Right cardiac atrium (tissue), 5 donors: Measurements from ENCODE around the gene SYT14. TPM values are rescaled to one million over a fixed set of nuclear protein-coding genes. Genes with fewer than 3 reads are reported as not detected.
"Not testable (repeated sequence)": the region's sequence is repeated elsewhere in the genome, so short reads cannot be mapped to it uniquely, and the experiment has no call there.

Source experiments
- ATAC-seq, 2 donors: fragments of 200-7000 bp; cut with Tn5 transposase; one replicate each; pipeline versions ENCODE4 v1.8.0 to v1.9.1; 2020; ENCODE audit warnings: moderate library complexity in 2 of 2, mild to moderate bottlenecking in 1 of 2
- DNase-seq, 3 donors: peaks; one replicate each; pipeline ENCODE4 v3.0.0-alpha.2; 2020
- H3K27ac ChIP-seq: one replicate; pipeline ENCODE4 v1.5.1; 2013; ENCODE audit warnings: mild to moderate bottlenecking, low read length, control low read depth, moderate library complexity
- H3K27me3 ChIP-seq: one replicate; pipeline ENCODE4 v1.6.1; 2013; ENCODE audit not compliant: control insufficient read depth, insufficient read depth
- H3K4me1 ChIP-seq: one replicate; pipeline ENCODE4 v1.6.1; 2013; ENCODE audit warnings: low read length; ENCODE audit not compliant: control insufficient read depth, insufficient read depth
- H3K4me3 ChIP-seq: one replicate; pipeline ENCODE4 v1.5.1; 2013; ENCODE audit warnings: low read length, control low read depth
- H3K9me3 ChIP-seq: one replicate; pipeline ENCODE4 v1.6.1; 2013; ENCODE audit warnings: low read length; ENCODE audit not compliant: control insufficient read depth
- WGBS: extraction: QIAGEN DNeasy Blood & Tissue Kit; methylation state at CpG from one replicate; pipeline ENCODE4 v1.1.7; 2013; 5-methylcytosine and 5-hydroxymethylcytosine counted together
- intact Hi-C, 4 donors: fragments of 100-400 bp; cut with DNase I; formaldehyde crosslinking; loops; one replicate each; pipeline versions ENCODE4 v1.11.0 to v1.14.0; 2022 to 2023
- long read RNA-seq, 4 donors: library from polyadenylated mRNA; unstranded; transcript quantifications; one replicate each; pipeline ENCODE4 v2.0.0, GENCODE V29; 2020 to 2021
- polyA plus RNA-seq: library from polyadenylated mRNA; stranded (reverse); fragments of 200-250 nt; gene quantifications from one replicate; pipeline ENCODE4 v1.2.3, GENCODE V29; 2013
- total RNA-seq, 4 donors: library from RNA; stranded (reverse); fragmentation: NEBNext Ultra II Directional; extraction: Animal tissue kit (Norgen Biotek cat#: 25700); gene quantifications; one replicate each; pipeline ENCODE4 v1.2.1, GENCODE V29; 2021
- donor health status: healthy with polysubstance abuse.
- donor health status: DM: no; HTN: yes; CAD: no.
- donor health status: DM: no; HTN: no; CAD: no.
- donor health status: DM: no; HTN: yes; CAD: no; lungs with severe emphysema.
- donor health status: DM: yes; HTN: yes; CAD: no.

Gene SYT14
- total RNA-seq (under 1 TPM in 1 of 4 donors, not detected in 3; 0.09 TPM), polyA plus RNA-seq (under 0.01 TPM)
- long read RNA-seq, donor 1 = 0 reads
- long read RNA-seq, donor 2 = 0 reads
- long read RNA-seq, donor 3 = 0 reads
- long read RNA-seq, donor 4 = 0 reads

DNA sequence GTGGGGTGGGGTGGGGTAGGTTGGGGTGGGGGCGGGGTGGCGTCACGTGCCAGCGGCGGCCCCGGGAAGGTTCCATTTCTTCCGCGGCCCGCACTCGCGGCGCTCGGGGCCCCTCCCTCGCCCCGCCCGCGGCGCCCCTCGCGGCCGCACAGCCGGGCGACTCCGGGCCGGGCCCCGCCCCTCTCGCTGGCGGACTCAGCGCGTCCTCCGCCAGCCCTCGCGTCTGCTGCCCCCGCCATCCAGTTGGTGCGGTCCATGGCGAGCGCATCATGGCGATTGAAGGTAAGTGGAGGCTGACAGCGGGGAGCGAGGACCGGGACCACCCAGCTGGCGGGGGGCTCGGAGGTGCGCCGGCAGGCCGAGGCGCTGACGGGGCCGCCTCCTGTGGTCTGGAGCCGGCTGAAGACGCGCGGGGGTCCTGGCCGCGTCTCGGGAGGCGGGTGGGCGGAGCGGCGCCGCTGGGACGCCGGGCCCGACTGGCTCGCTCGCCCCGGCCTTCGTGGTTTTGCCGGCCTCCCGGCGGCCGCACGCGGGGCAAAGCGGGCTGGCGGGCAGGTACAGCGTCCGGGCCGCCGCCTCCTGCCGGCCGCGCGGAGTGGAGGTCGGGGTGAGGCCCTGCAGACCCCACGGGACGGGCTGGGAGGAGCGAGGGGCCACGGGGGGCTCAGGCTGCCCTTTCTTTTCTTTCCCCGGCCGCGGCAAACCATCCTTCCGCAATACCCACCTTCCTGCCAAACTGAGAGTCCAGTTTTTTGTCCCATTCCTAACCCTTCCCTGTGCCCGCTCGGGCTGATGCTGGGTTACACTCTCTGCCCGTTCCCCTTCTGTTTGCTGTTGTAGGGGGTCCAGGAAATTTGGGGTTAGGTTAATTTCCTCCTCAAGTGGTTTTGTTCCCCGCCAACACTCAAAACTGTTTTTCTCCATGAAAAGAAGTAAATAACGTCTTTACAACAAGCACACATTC is at the start of gene SYT14:
Gene SYT14 (plus strand): TSS at position 222 of the 964 bp plus-strand sequence. CDS start 48 bp downstream, at position 270.
- intact Hi-C loops = no loop called here
- no peak within 1 kb of the TSS for H3K27ac ChIP-seq
- no peaks in the 10 kb centered on the region for H3K9me3 ChIP-seq
- DNase-seq (peak in 2 of 3 donors; percentile 13 to 38), ATAC-seq (peak in 1 of 2 donors; percentile 47)
- WGBS = 2% methylated on average over 96 of the region's 98 CpGs
- H3K27me3 ChIP-seq = peaks cover 2% of the 10 kb centered on the region
- H3K4me1 ChIP-seq = no peaks in the 10 kb centered on the region
- peak within 1 kb of the TSS; percentile 33 for H3K4me3 ChIP-seq

DNA sequence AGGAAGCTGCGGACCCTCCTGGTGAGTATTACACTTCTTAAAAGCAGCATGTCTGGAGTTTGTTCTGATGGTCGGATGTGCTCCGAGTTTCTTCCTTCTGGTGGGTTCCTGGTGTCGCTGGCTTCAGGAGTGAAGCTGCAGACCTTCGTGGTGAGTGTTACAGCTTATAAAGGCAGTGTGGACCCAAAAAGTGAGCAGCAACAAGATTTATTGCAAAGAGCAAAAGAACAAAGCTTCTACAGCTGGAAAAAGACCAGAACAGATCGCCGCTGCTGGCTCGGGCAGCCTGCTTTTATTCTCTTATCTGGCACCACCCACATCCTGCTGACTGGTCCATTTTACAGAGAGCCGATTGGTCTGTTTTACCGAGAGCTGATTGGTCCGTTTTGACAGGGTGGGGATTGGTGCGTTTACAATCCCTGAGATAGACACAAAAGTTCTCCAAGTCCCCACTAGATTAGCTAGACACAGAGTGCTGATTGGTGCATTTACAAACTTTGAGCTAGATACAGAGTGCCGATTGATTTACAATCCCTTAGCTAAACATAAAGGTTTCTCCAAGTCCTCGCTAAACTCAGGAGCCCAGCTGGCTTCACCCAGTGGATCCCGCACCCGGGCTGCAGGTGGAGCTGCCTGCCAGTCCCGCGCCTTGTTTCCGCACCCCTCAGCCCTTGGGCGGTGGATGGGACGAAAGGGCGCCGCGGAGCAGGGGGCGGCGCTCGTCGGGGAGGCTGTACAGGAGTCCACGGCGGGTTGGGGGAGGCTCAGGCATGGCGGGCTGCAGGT is 49.5 kb upstream of the SYT14 start:
- H3K27me3 ChIP-seq, intact Hi-C loops, DNase-seq, H3K9me3 ChIP-seq, H3K4me1 ChIP-seq, ATAC-seq, H3K27ac ChIP-seq, H3K4me3 ChIP-seq: not testable (repeated sequence)
- 87% methylated on average over 31 of the region's 31 CpGs for WGBS

DNA sequence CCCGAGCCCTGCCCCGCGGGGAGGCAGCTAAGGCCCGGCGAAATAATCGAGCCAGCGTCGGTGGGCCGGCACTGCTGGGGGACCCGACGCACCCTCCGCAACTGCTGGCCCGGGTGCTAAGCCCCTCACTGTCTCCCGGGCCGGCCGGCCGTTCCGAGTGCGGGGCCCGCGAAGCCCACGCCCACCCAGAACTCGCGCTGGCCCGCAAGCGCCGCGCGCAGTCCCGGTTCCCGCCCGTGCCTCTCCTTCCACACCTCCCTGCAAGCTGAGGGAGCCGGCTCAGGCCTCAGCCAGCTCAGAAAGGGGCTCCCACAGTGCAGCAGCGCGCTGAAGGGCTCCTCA is 49.0 kb upstream of the SYT14 start:
- Histone ChIP-seq H3K27ac (no peak overlapping the region), H3K4me1 (no peaks in the 10 kb centered on the region), H3K4me3 (no peak overlapping the region), H3K27me3 (no peaks in the 10 kb centered on the region), H3K9me3 (peaks cover 4% of the 10 kb centered on the region)
- ATAC-seq (no peak), DNase-seq (peak in 1 of 3 donors; percentile 22)
- WGBS = 89% methylated on average over 35 of the region's 35 CpGs
- intact Hi-C loops = no loop called here

DNA sequence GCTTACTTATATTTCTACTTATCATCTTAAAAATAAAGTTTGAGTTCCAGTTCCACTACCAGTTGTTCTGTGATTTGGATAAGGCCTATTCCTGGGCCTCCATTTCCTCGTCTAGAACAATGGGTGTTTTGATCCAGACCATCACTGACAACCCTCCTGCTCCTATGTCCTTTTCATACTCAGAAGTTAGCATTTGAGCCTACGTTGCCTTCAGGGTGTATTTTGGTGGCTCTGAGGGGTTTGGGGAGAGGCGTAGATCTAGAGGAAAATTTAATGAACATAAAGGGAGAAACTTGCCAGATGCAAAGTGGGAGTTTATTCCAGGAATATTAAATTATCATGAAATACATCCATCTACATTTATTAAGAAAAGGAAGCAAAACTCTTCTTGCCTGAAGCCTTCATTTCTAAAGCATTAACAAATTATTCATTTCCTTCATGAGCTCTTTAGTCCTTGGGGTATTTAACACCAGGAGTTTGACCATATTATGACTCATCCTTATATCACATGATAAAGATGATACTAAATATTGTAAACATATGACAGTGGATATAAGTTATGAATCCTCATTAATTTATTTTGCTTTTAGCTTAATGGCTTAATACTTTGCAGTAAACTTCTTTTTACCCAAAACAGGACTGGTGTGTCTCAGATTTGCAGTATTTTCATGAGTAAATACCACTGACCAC is 47.2 kb upstream of the SYT14 start:
- H3K9me3 ChIP-seq = peaks cover 5% of the 10 kb centered on the region
- H3K4me1 ChIP-seq = no peaks in the 10 kb centered on the region
- no peak for ATAC-seq
- 56% methylated on average over 3 of the region's 3 CpGs for WGBS
- H3K27me3 ChIP-seq = no peaks in the 10 kb centered on the region
- H3K27ac ChIP-seq = no peak overlapping the region
- no peak for DNase-seq
- H3K4me3 ChIP-seq = no peak overlapping the region
- intact Hi-C loops = no loop called here

DNA sequence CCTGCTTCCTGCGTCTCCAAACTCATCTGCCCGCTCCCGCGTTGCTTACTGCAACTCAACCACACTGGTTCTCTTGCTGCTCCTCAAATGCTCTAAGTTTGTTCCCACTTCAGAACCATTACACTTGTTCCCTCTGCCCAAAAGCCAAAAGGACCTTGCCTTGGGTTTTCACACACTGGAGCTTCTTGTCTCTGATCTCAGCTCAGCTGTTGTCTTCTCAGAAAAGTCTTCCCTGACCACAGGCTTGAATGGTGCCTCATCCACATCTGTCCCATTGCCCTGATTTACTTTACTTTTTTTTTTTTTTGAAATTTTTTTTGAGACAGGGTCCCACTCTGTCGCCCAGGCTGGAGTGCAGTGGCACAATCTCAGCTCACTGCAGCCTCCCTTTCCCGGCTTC is 44.3 kb upstream of the SYT14 start:
- DNase-seq (no peak), ATAC-seq (no peak)
- intact Hi-C loops = no loop called here
- H3K9me3 ChIP-seq = peaks cover 5% of the 10 kb centered on the region
- H3K4me1 ChIP-seq = no peaks in the 10 kb centered on the region
- no peaks in the 10 kb centered on the region for H3K27me3 ChIP-seq
- H3K4me3 ChIP-seq = no peak overlapping the region
- H3K27ac ChIP-seq = no peak overlapping the region
- 91% methylated on average over 6 of the region's 6 CpGs for WGBS

DNA sequence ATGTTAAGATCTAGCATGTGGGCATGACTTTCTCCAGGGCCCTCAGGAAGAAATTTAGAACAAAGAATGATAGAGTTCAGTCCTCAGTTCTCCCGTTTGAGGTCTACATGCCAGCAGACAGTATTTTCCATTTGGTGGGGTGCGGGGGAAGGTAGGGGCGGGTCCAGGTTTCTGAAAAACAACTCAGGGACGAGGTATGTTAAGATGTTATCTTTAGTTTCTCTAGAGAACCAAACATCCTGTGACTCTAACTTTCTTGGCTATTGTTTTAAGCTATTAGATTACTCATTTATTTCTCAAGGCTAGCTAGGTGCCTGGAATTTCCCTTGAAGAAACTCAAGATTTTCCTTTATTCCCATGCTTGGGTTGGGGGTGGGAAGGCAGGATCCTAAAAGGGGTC is 42.3 kb upstream of the SYT14 start:
- 56% methylated on average over 4 of the region's 4 CpGs for WGBS
- ATAC-seq (no peak), DNase-seq (no peak)
- Histone ChIP-seq H3K27me3 (no peaks in the 10 kb centered on the region), H3K27ac (no peak overlapping the region), H3K4me3 (no peak overlapping the region), H3K4me1 (no peaks in the 10 kb centered on the region), H3K9me3 (peaks cover 5% of the 10 kb centered on the region)
- intact Hi-C loops = no loop called here

DNA sequence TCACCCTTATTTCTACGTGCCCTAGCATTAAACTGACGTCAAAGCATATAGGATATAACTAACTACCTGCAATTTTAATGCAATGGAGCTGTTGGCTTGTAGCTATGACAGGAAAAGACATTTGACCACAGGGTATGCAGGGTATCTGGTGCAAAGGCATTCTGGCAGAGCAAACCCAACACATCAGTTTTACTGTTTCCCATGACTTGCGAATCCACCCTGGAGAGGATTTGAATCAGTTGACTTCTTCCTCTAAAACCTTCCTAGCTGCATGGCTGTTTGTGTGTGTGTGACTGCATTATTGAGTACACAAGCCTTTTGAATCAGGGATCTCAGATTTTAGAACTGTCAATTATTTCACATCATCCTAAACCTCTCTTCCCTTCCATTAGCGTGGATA is 41.7 kb upstream of the SYT14 start:
- ATAC-seq = no peak
- DNase-seq = no peak
- Histone ChIP-seq H3K9me3 (peaks cover 5% of the 10 kb centered on the region), H3K27ac (no peak overlapping the region), H3K27me3 (no peaks in the 10 kb centered on the region), H3K4me3 (no peak overlapping the region), H3K4me1 (no peaks in the 10 kb centered on the region)
- intact Hi-C loops = no loop called here
- 85% methylated on average over 4 of the region's 4 CpGs for WGBS

DNA sequence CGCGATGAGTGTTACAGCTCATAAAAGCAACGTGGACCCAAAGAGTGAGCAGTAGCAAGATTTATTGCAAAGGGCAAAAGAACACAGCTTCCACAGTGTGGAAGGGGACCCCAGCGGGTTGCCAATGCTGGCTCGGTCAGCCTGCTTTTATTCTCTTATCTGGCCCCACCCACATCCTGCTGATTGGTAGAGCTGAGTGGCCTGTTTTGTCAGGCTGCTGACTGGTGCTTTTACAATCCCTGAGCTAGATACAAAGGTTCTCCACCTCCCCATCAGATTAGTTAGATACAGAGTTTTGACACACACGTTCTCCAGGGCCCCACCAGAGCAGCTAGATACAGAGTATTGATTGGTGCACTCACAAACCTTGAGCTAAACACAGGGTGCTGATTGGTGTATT is 39.7 kb upstream of the SYT14 start:
- H3K4me1 ChIP-seq, H3K27me3 ChIP-seq, DNase-seq, intact Hi-C loops, H3K9me3 ChIP-seq, ATAC-seq, H3K27ac ChIP-seq, H3K4me3 ChIP-seq: not testable (repeated sequence)
- 67% methylated on average over 6 of the region's 6 CpGs for WGBS

DNA sequence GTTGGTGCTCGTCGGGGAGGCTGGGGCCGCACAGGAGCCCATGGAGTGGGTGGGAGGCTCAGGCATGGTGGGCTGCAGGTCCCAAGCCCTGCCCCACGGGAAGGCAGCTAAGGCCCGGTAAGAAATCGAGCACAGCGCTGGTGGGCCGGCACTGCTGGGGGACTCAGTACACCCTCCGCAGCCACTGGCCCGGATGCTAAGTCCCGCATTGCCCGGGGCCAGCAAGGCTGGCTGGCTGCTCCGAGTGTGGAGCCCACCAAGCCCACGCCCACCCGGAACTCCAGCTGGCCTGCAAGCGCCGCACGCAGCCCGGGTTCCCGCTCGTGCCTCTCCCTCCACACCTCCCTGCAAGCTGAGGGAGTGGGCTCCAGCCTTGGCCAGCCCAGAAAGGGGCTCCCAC is 39.2 kb upstream of the SYT14 start:
- ATAC-seq, intact Hi-C loops, H3K4me3 ChIP-seq, H3K9me3 ChIP-seq, H3K4me1 ChIP-seq, H3K27ac ChIP-seq, H3K27me3 ChIP-seq: not testable (repeated sequence)
- 96% methylated on average over 21 of the region's 21 CpGs for WGBS
- DNase-seq = peak in 2 of 3 donors; percentile 16 to 37

DNA sequence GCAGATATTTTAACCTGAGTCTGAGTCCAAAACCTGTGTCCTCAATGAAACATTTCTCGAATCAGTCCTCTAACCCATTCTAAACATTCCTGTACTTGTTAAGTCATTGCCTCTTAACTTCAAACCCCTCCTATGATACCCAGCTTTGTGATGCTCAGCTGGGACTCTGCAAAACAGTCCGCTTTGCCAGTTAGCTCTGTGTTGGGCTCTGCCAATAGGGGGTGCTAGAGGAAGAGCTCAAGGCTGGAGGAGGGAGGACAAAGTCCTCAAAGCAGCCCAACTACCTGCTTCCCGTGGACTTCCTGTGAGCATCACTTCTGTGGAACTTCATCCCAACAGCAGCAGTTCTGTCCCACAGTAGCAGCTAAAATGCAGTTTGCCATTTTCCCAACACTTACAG is 38.1 kb upstream of the SYT14 start:
- intact Hi-C loops = no loop called here
- H3K27me3 ChIP-seq = no peaks in the 10 kb centered on the region
- H3K4me1 ChIP-seq = no peaks in the 10 kb centered on the region
- no peak overlapping the region for H3K4me3 ChIP-seq
- 50% methylated on average over 3 of the region's 3 CpGs for WGBS
- ATAC-seq = no peak
- H3K9me3 ChIP-seq = no peaks in the 10 kb centered on the region
- DNase-seq = no peak
- no peak overlapping the region for H3K27ac ChIP-seq
